GM12872 (cell line): ENCODE results near the gene GPC3.

Experiments used
- TF ChIP-seq, protein P1 (sequence below): IDR thresholded peaks from 3 replicates; pipeline ENCODE4 v1.5.1; 2011; ENCODE audit warnings: low read depth, mild to moderate bottlenecking, low read length, moderate library complexity; ENCODE audit not compliant: insufficient read depth

GPC3 gene

DNA sequence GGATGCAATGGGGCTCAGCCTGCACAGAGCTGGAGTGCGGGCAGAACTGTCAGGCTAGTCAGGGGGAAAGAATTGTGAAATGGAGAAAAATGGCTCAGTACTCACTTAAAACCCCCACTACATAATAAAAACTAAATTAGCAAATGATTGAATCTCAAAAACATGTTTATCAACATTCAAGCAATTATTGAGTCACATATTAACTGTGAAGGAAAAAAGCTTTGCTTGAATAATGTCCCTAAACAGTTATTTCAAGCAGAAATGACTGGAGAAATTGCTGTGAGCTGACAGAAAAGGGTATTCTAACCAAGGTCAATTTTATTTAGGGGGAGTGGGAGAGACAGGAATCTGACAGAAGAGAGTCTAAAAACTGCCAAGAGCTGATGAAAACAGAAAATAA lies 37.4 kb downstream of the GPC3 start:
- TF ChIP-seq, protein P1, sequence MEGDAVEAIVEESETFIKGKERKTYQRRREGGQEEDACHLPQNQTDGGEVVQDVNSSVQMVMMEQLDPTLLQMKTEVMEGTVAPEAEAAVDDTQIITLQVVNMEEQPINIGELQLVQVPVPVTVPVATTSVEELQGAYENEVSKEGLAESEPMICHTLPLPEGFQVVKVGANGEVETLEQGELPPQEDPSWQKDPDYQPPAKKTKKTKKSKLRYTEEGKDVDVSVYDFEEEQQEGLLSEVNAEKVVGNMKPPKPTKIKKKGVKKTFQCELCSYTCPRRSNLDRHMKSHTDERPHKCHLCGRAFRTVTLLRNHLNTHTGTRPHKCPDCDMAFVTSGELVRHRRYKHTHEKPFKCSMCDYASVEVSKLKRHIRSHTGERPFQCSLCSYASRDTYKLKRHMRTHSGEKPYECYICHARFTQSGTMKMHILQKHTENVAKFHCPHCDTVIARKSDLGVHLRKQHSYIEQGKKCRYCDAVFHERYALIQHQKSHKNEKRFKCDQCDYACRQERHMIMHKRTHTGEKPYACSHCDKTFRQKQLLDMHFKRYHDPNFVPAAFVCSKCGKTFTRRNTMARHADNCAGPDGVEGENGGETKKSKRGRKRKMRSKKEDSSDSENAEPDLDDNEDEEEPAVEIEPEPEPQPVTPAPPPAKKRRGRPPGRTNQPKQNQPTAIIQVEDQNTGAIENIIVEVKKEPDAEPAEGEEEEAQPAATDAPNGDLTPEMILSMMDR, result no peak

DNA sequence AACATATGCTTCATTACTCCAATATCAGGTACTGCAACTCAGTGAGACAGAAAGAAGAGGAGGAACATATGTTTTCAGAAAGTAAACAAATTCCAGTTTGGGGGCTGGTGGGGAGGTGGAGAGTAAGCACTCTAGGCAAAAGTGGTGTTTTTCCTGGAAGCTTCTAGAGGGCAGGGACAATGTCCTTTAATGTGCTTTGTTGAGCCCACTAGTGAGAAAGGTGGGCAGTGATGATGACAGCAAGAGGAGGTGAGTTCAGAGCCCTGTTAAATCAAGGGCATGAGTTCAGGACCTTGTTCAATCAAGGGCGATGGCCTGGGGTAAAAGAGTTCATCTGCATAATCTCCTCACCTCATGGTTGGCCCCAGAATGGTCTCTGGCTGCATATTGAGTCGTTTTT lies 38.4 kb downstream of the GPC3 start:
- TF ChIP-seq, protein P1, result no peak

DNA sequence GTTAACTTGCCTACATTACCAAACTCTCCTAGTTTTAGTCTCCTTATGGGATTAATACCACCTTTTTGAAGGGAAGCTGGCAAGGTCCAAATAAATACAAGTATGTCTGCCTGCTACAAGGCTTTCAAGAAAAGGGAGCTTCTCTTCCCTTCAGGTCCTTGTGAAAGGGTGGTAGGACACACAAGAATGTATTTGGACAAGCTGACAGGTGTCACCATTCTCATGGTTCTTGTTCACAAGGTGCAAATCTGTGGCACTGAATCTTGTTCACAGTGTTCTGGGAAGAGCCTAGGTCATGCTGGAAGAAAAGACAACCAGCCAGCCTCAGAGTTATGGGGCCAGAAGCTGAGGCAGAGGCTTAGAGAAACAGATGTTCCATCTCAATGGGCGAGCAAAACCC lies 41.9 kb downstream of the GPC3 start:
- TF ChIP-seq, protein P1, result no peak

DNA sequence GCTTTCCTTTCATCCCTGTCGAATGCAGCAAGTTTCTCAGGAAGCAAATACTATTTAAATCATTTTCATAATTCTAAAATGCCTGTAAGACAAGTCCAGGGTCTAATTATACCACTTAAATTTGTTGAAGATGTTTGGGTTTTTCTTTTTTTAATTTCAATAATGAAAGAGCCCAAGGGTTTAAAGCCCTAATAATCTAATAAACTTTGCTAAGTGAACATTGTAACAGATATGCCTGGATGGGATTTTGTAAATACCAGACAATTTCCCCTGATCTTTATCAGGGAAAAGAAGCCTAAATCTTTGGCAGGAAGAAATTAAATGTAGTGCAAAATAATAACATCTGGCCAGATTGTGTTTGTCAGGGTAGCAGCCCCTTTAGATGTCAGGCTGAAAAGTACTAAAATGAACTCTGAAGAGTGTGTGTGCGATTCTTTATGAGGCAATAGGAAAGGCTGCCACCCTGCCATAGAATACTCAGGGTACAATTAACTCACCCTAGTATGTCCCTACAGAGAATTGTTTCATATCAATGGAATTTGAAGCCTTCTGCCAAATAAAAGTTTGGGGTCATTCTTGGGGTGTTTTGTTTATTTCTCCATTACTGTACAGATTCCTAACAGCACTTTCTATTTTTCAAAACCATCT lies 45.6 kb downstream of the GPC3 start:
- TF ChIP-seq, protein P1, result no peak

DNA sequence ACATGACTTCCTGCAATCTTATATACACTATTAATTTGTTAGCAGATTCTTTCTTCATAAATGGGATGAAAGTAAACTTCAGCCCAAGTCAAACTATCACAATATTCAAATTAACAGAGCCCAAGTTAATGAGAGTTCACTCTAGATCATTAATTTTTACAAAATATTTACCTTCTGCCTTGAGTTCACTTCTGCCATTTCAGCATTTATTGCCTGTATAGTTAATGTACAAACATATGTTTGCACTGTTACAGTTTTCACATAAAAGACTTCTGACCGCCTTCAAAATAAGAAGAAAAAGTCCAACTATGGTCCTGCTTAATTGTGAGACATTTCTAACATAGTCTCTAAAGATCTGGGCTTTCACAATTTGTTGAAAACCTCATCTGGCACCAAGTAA lies 46.9 kb downstream of the GPC3 start:
- TF ChIP-seq, protein P1, result no peak

DNA sequence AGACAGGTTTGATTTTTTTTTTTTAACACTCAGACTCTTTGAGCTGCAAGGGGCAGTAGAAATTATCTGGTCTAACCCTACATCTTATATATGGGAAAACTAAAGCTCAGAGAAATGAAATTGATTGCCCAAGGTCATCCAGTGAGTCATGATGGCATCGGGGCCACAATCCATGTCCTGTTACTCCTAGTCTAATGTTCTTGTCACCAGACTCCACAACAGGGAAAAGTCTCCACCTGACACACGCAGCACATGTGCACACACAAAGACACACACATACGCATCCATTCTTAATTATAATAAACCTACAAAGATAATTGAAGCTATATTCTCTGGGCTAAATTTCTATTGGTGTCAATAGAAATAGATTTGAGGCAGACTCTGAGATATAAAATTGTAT lies 48.4 kb downstream of the GPC3 start:
- TF ChIP-seq, protein P1, result no peak

DNA sequence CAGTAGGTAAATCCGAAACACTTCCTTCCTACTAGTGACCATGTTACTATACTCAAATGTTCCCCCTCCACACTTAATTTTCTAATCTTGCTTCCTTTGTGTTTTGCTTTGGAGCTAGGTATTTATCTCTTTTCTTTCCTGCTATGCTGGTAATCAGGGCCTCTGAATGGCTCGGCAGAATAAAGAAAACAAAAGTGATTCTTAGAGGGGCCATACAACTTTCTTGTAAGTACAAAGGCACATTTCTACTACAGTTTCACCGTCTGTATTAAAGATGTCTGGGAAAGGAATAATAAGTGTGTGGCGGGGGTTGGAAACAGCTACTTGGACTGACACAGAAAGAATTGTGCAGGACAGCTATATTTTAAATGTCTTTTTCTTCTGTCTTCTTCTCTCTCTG lies 50.3 kb downstream of the GPC3 start:
- TF ChIP-seq, protein P1, result no peak
